Measurements from ENCODE around the gene SH2D2A. TPM values are rescaled to one million over a fixed set of nuclear protein-coding genes. Genes with fewer than 3 reads are reported as not detected.

The SH2D2A gene
- total RNA-seq, 1 experiment from 2014 or later: not detected

DNA sequence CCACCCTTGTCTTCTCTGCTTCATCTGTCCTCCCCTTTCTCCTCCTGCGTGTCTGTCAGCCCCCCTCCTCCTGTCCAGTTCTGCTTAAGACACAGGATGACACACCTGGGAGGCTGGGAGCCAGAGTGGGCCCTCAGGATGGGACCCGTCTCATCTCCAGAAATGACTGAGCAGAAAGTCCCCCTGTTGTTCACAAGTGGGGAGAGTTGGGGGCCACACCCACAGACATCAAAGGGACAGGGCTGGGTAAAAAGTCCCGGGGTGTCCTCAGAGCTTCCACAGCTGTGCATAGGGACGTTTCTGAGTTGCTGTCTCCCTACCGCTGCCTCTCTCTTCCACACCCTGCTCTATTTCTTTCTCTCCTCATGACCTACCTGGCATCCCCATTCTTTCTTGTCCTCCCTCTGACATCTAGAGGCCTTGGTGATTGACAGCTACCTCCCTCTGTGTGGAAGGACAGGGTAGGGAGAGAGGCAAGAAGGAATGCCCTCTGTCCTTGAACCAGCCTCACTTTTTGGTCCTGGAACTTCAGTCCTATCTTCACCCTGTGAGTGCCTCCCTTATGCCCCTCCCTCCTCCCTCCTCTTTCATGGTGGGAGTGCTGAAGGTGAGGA, 19.5 kb upstream of the SH2D2A start:
- in situ Hi-C loops (cut with HindIII; ENCODE audit: low pct_unique_long_range_greater_than_20kb, low sequenced_read_pairs): no loop called here
- no peak for DNase-seq (ENCODE audit: low read depth)

DNA sequence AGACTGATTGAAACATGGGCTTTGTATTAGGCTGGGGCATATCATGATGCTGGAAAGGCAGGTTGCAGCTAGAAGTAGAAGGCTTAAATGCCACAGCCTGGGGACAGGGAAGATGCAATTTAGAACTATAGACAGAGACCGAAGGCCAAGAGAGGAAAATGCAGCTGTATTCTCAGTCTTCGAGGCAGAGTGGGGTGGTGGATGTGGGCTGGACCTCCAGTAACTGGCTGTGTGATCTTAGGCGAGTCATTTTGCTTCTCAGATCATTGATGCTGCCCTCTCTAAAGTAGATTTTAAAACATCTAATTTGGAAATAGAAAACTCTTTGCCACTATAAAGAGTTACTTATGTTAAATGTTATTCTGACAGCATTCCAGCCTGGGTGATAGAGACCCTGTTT, 17.7 kb upstream of the SH2D2A start:
- no peak for DNase-seq (ENCODE audit: low read depth)
- in situ Hi-C loops (cut with HindIII; ENCODE audit: low pct_unique_long_range_greater_than_20kb, low sequenced_read_pairs): no loop called here

DNA sequence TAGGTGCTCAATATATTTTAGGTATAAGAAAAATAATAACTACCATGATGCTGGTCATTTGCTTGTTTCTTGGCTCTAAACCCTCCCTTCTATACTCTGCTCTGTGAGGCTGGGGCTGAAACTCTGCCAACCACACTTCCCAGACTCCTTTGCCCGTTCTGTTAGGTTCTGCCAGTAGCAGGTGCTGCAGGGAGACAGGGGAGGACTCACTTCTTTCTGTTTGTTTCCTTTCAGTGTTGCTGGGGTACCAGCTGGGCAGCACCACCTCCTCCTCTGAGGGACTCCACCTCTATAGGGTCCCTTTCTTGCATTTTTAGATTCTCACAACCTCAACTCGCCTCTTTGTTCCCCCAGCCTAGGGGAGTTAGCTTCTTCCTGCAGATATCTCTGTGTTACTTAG, 17.0 kb upstream of the SH2D2A start:
- DNase-seq (ENCODE audit: low read depth): no peak
- in situ Hi-C loops (cut with HindIII; ENCODE audit: low pct_unique_long_range_greater_than_20kb, low sequenced_read_pairs): no loop called here

DNA sequence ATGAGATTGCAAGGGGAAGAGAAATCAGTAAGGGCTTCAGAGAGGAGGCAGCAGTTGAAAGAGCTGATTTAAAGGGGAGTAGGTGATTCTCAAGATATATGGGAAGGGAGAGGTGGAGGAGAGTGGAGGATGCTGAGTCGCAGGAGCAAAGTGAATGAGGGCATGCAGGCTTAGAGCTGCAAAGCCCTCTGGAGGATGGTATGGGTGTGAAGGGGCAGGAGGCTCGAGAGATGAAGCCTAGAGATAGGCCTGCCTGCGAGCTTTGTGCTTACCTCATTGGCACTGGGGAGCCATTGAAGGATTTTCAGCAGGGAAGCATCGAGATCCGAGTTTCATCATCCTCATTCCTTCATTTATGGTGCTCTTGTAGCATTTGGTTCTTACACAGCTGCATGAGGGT, 15.8 kb upstream of the SH2D2A start:
- in situ Hi-C loops (cut with HindIII; ENCODE audit: low pct_unique_long_range_greater_than_20kb, low sequenced_read_pairs): no loop called here
- DNase-seq (ENCODE audit: low read depth): no peak

DNA sequence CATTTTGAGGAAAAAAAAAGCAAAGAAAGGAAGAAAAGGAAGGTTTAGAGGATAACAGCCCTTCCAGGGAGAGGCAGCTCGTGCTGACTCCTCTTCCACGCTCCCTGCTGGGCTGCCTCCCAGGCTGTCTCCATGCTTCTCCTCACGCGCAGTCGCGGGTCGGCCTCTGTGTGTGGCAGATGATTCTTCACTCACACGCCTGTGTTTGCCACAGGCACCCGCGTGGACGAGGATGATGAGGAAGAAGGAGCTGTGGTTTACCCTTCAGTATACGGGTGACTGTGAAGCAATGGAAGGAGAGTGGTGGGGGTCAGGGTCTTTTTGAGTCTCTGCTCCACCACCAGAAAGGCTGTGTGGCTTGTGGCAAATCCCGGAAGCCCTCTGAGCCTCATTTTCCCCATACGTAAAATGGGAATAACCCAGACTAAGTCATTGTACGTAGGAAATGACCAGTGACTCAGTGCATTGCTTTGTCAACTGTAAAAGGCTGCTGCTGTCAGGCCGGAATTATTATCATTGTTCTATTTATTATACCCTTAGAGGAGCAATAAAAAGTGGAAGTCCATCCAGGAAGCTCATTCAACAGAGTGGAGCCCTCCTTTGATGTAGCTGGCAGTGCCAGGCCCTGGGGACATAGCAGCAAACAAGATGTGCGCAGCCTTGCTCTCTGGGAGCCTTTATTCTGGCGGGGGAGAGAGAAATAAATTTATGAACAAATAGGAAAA, 11.9 kb upstream of the SH2D2A start:
- no peak for DNase-seq (ENCODE audit: low read depth)
- in situ Hi-C loops (cut with HindIII; ENCODE audit: low pct_unique_long_range_greater_than_20kb, low sequenced_read_pairs): no loop called here

DNA sequence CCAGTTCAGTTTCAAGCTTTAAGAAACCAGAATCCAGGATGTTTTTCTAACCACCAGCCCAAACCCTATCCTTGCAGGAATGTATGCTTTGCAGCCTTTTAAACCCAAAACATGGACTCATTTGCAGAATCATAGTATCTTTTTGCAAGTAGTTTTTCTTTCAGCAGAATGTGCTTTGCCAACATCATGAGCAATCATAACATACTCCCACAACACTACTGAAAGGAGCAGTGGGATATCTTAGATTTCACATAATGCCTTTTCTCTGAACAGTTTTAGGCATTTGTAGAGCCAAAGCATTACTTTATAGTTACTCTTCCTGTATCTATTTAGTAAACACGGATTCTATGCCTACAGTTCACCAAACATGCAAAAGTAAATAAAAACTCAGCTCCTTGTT, 10.0 kb upstream of the SH2D2A start:
- in situ Hi-C loops (cut with HindIII; ENCODE audit: low pct_unique_long_range_greater_than_20kb, low sequenced_read_pairs): no loop called here
- DNase-seq (ENCODE audit: low read depth): no peak

DNA sequence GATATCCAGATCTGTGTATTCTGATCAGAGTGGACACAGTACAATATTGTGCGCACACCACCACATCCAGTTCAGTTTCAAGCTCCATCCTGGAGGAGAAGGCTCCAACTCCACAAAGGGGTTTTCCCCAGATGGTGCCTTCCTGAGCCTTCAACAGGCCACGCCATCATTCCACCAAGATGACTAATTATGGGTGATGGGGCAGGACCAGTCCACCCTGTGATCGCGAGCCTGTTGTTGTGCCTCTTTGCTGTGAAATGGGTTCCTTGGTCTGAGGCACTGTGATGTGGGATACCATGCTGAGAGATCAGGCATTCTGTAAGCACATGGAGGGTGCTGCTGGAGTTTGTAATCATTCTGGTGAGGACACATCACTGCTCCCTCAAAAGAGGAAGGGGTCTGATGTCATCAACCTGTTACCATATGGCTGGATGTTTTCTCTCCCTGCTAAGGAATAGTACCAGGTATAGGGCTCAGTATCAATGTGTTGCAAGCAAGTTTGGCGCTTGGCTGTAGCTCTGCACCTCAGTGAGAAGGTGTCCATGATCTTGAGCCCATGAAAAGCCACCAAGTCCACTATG, 6.7 kb upstream of the SH2D2A start:
- in situ Hi-C loops (cut with HindIII; ENCODE audit: low pct_unique_long_range_greater_than_20kb, low sequenced_read_pairs): no loop called here
- DNase-seq (ENCODE audit: low read depth): no peak

DNA sequence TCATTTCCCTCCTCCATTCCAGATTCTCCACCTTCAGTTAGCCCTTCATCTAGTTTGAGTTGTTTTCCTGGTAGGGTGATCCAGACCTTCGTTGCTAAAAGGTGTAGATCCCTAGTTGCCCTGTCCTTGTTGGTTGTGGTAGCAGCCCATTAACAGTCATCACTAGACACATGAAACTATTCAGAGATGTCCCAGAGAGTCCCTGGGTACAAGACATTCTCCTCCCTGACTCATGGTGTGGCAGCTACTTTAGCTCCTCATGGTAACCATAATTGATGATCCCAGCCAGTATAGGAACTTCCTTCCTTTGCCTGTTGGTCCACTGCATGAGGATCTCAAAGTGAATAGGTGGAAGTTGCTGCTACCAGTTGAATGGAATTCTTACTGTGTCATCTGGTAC, 6.0 kb upstream of the SH2D2A start:
- in situ Hi-C loops (cut with HindIII; ENCODE audit: low pct_unique_long_range_greater_than_20kb, low sequenced_read_pairs): no loop called here
- no peak for DNase-seq (ENCODE audit: low read depth)

DNA sequence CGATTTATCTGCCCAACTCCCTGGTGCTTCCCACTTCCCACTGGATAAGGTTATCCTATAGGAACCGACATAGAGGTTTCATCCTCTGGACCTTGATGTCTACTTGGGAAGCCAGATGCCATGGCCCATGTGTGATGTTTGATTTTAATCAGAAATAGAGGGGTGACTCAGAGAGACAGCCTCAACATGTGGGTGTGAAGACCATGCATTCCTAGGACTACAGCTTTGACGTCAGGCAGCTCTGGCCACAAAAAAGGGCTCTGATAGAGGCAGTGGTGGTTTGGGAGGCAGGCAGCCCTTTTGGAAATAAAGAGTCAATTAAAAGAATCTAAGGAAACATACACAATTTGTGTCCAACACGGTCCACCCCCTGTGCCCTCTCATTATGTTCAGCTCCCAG, 5.2 kb upstream of the SH2D2A start:
- in situ Hi-C loops (cut with HindIII; ENCODE audit: low pct_unique_long_range_greater_than_20kb, low sequenced_read_pairs): no loop called here
- DNase-seq (ENCODE audit: low read depth): no peak

DNA sequence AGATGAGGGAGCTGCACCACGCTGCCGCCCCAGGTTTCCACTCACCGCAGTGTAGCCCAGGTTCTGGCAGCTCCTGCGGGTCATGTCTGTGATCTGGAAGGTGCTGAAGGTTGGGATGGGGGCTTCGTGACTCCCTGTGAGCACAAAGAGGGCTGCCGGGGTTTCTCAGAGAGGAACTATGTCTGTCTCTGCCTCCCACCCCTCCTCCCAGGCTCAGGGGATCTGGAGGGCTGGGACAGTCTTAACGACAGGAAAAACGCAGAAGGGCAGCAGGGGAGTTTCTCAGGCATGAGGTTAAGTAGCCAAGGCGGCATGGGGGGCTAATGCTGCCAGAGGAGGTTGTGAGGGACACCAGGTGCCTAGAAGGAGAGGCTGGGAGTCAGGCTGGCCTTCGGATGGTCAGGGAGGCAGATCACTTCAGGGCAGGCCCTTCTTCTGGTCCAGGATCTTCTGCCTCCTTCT, 656 bp downstream of the SH2D2A start:
- in situ Hi-C loops (cut with HindIII; ENCODE audit: low pct_unique_long_range_greater_than_20kb, low sequenced_read_pairs): no loop called here
- DNase-seq (ENCODE audit: low read depth): no peak

DNA sequence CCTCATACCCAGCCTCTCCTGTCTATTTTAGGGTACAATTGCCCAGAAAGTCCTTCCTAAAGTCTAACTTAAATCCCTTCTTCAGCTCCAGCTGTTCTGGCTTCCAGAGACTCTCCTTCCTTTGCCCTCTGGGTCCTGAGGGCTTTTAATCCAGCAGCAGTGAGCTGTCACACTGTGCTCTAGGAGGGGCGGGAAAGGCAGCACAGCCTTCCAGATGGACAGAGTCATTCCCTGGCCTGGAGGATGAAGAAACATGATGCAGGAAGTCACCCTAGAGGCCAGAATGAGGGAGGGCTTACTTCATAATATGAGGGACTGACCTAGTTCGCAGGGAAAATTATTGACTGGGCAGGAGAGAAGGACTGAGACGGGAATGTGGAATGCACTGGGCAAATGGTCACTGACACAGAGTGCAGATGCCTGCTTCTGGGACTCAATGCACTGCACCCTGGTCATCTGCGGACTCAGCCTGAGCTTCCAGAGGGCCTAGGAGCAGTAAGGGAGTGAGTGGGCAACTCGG, 1.3 kb downstream of the SH2D2A start:
- in situ Hi-C loops (cut with HindIII; ENCODE audit: low pct_unique_long_range_greater_than_20kb, low sequenced_read_pairs): no loop called here

DNA sequence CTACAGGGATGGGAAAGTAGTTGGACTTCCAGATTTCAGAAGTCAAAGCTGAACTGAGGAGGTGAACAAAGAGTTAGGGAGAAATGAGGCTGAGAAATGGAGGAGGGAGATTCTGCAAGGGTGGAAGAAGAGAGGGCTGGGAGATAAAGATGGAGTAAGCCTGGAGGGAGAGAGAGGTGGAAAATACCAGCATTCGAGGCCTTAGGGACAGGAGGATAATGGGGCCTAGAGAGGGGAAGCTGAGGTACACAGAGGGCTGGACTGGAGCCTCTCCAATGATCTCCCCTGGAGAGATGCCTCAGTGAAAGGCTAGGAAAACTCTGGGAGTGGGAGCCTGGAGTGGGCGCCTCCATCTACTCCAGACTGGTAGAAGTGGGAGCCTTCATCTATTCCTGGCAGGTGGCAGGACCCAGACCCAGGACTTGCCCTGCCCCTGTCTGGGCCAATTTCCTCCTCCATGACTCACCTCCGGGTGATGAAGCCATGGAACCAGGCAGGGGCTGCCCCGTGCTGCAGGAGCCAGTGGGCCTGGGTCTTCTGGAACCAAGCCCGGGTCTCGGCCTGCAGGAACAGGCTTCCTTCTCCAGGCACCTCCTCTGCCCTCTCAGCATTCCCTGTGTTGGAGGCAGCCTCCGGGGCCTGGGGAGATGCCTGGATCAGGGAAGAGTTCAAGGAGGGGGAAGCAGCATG, 1.9 kb downstream of the SH2D2A start:
- no peak for DNase-seq (ENCODE audit: low read depth)
- in situ Hi-C loops (cut with HindIII; ENCODE audit: low pct_unique_long_range_greater_than_20kb, low sequenced_read_pairs): no loop called here

More for the DNA sequence above, 1.3 kb downstream of the SH2D2A start:
- no peak for DNase-seq (ENCODE audit: low read depth)

DNA sequence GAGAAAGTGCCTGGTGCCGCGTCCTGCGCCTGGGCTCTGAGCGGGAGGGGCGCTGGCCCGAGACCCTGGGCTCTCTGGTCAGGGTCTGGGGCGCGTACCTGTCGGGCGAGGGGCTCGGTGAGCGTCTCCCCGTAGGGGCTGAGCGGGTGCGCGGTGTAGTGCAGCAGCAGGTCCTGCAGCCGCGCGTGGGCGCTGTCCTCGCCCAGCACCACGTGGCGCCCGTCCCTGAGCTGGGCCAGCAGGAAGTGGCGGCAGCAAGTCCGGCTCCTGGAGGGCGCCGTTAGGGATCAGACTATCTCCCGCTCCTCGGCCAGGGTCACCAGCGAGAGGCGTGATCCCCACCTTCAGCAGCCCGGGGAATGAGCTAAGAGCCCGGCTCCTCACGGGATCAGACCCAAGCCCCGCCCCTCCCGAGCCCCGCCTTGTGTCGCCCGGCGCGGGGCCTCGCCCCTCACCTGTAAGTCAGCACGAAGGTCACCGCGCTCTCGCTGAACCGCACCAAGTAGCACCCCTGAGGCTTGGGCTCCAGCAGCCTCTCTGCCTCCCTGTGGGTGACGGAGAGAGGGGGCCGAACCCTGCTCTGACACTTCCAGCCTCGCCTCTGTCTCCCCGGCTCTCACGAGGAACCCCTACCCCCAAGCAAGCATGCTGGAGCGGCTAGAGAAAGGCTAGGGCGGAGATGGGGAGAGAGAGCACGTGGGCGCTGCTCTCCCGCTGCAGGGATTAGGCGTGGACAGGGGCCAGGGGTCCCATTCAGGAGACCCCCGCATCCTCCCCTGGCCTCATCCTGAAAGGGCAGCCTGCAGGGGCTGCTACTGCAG, 2.7 kb downstream of the SH2D2A start:
- in situ Hi-C loops (cut with HindIII; ENCODE audit: low pct_unique_long_range_greater_than_20kb, low sequenced_read_pairs): no loop called here
- no peak for DNase-seq (ENCODE audit: low read depth)

DNA sequence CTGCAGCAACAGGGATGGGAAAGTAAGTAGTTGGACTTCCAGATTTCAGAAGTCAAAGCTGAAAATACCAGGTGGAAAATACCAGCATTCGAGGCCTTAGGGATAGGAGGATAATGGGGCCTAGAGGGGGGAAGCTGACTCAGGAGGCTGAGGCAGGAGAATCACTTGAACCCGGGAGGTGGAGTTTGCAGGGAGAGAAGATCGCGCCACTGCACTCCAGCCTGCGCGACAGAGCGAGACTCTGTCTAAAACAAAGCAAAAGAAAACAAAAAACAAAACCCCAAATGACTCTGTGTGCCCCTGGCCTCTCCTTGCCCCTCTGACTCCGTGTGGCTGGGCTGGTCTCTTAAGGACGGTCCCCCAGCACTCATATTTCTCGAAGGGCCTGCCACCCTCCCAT, 3.4 kb downstream of the SH2D2A start:
- DNase-seq (ENCODE audit: low read depth): no peak

DNA sequence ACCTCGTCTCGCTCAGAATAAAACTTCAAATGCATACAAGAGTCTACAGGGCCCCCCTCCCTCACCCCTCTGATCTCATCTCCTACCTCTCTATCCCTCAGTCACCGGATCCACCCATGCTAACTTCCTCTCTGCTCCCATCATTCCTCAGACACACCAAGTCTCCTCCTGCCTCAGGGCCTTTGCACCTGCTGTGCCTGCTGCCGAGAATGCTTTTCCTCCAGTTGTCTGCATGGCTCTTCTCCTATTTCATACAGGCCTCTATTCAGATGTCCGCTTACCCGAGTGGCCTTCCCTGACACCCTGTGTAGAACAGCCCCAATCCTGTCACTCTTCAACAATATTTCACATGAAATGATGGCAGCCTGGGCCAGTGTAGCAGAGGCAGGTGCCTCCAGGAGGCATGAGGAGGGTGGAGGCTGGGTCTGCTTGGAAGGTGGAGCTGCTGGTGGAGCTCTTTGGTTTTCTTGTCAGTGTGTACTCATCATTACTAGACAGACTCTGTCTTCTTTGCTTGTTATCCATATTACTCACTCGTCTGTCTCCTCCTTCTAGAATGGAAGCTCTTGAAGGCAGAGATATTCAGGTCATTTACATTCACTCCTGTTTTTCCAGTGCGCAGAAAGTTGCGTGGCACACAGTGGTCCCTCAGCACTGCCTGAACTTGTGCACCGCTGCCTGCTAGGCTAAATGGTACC, 4.2 kb downstream of the SH2D2A start:
- DNase-seq (ENCODE audit: low read depth): no peak
- in situ Hi-C loops (cut with HindIII; ENCODE audit: low pct_unique_long_range_greater_than_20kb, low sequenced_read_pairs): no loop called here

More for the DNA sequence above, 3.4 kb downstream of the SH2D2A start:
- in situ Hi-C loops (cut with HindIII; ENCODE audit: low pct_unique_long_range_greater_than_20kb, low sequenced_read_pairs): no loop called here

DNA sequence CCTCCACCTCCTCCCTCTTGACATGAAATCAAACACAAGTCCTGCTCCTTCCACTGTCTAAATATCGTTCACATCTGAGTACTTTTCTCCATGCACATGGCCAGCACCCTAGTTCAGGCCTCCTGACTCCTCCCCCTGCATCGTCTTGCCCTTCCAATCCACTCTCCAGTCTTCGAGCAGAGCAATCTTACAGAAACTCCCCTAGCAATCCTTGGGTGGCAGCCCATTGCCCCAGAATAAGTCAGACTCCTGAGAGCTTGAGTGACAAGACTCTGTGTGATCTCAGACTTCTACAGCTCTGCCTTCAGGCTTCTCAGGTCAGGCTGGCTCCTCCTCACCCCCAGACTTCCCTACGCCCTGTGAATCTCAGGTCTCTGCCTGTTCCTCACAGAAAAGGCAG, 5.5 kb downstream of the SH2D2A start:
- no peak for DNase-seq (ENCODE audit: low read depth)
- in situ Hi-C loops (cut with HindIII; ENCODE audit: low pct_unique_long_range_greater_than_20kb, low sequenced_read_pairs): no loop called here

DNA sequence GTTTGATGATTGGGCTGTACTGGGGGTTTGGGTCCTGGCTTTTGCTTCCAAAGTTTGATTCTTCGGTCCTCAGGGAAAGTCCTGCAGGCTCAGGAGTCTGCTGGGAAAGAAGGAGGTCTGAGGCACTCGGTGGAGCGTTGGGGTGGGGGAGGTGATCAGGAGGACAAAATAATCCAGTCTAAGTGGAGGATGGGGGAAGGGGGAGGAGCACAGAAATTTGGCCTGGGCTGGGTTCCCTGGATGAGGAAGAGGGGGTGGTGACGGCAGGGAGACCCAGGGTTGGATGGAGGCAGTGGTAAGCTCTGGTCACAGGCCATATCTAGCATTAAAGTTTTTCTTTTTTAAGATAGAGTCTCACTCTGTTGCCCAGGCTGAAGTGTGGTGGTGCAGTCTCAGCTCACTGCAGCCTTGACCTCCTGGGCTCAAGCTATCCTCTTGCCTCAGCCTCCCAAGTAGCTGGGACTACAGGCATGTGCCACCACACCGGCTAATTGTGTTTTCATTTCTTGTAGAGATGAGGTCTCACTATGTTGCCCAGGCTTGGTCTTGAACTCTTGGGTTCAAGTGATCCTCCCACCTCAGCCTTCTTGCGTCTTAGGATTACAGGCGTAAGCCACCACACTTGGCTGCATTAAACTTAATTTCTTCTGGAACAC, 6.8 kb downstream of the SH2D2A start:
- DNase-seq (ENCODE audit: low read depth): no peak
- in situ Hi-C loops (cut with HindIII; ENCODE audit: low pct_unique_long_range_greater_than_20kb, low sequenced_read_pairs): no loop called here
